ENCODE data around the gene UBE2F.
A peak's percentile ranks its signal among the peaks of the same experiment; 100 is the strongest.

Gene UBE2F

GRCh38 chr2:237966565-237967462 is at the start of gene UBE2F:
Gene UBE2F, plus strand, starts transcription at chr2:237967014. Its CDS starts 6,094 bp downstream, at chr2:237973108.
- H3K4me3 ChIP-seq (ENCODE audit: low read length in 2 of 2) = peak within 1 kb of the TSS; percentile 85 to 94

DNA sequence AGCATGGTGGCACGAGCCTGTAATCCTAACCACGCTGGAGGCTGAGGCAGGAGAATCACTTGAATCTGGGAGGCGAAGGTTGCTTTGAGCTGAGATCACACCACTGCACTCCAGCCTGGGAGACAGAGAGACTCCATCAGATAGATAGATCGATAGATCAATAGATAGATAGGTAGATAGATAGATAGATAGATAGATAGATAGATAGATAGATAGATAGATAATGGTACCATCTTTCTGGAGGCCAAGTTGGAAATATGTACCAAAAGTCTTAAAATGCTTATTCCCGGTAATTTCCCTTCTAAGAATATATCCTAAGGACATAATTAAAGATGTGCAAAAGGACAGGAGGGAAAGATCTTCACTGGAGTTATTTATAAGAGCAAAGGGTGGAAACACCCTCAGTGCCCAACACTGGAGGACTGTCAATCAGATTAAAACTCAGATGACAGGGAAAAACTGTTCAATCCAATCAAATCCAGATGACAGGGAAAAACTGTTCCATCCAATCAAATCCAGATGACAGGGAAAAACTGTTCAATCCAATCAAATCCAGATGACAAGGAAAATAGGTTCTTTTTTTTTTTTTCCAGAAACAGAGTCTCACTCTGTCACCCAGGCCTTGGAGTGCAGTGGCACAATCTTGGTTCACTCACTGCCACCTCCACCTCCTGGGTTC is 49.0 kb upstream of the UBE2F start:
- H3K27me3 ChIP-seq (ENCODE audit: control insufficient read depth in 1 of 2, insufficient read depth in 2 of 2, low read length in 2 of 2) = no peaks in the 10 kb centered on the region

More at GRCh38 chr2:237966565-237967462, at the start of gene UBE2F:
- Histone ChIP-seq H3K36me3 (ENCODE audit: control insufficient read depth in 2 of 2, insufficient read depth in 2 of 2, low read length in 2 of 2) (no peaks in the 10 kb centered on the region), H3K27ac (ENCODE audit: low read length) (peak within 1 kb of the TSS; percentile 49), H3K9ac (ENCODE audit: low read length in 2 of 2) (peak within 1 kb of the TSS; percentile 82), H3K27me3 (ENCODE audit: control insufficient read depth in 1 of 2, insufficient read depth in 2 of 2, low read length in 2 of 2) (no peaks in the 10 kb centered on the region), H3K9me3 (ENCODE audit: control insufficient read depth in 2 of 2, low read length in 2 of 2) (peaks cover 0 to 9% of the 10 kb centered on the region in 2 donors), H3K4me1 (ENCODE audit: control insufficient read depth, insufficient read depth, low read length) (peaks cover 28% of the 10 kb centered on the region)

DNA sequence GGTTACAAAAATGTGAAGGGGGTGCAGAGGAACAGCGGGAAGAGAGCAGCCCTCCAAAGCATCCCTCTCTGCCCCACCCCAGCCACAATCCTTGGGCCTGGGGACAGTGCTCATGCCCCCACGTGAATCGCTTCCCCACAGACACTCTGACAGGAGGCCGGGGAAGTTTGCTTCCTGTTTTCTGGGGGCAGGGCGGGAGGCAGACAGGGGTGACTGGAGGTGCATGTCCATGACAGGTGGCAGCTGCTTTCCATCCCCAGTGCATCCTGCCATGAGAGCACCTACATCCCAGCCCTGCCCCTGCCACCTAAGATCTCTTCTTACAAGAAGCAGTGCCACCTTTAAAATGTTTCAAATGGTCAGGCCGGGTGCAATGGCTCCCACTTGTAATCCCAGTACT is 47.2 kb upstream of the UBE2F start:
- H3K4me3 ChIP-seq (ENCODE audit: low read length in 2 of 2) = no peak overlapping the region
- H3K36me3 ChIP-seq (ENCODE audit: control insufficient read depth in 2 of 2, insufficient read depth in 2 of 2, low read length in 2 of 2) = peaks cover 2 to 3% of the 10 kb centered on the region in 2 donors
- H3K9ac ChIP-seq (ENCODE audit: low read length in 2 of 2) = no peak overlapping the region
- H3K4me1 ChIP-seq (ENCODE audit: control insufficient read depth, insufficient read depth, low read length) = peaks cover 12% of the 10 kb centered on the region
- no peak overlapping the region for H3K27ac ChIP-seq (ENCODE audit: low read length)
- no peaks in the 10 kb centered on the region for H3K27me3 ChIP-seq (ENCODE audit: control insufficient read depth in 1 of 2, insufficient read depth in 2 of 2, low read length in 2 of 2)
- no peaks in the 10 kb centered on the region for H3K9me3 ChIP-seq (ENCODE audit: control insufficient read depth in 2 of 2, low read length in 2 of 2)

More for the DNA sequence above, 49.0 kb upstream of the UBE2F start:
- H3K9ac ChIP-seq (ENCODE audit: low read length in 2 of 2) = no peak overlapping the region
- peaks cover 2 to 3% of the 10 kb centered on the region in 2 donors for H3K36me3 ChIP-seq (ENCODE audit: control insufficient read depth in 2 of 2, insufficient read depth in 2 of 2, low read length in 2 of 2)
- peaks cover 5% of the 10 kb centered on the region for H3K4me1 ChIP-seq (ENCODE audit: control insufficient read depth, insufficient read depth, low read length)
- H3K9me3 ChIP-seq (ENCODE audit: control insufficient read depth in 2 of 2, low read length in 2 of 2) = no peaks in the 10 kb centered on the region
- H3K27ac ChIP-seq (ENCODE audit: low read length) = no peak overlapping the region
- no peak overlapping the region for H3K4me3 ChIP-seq (ENCODE audit: low read length in 2 of 2)

- H3K27ac ChIP-seq (ENCODE audit: low read length) = no peak overlapping the region
- no peak overlapping the region for H3K9ac ChIP-seq (ENCODE audit: low read length in 2 of 2)
- H3K9me3 ChIP-seq (ENCODE audit: control insufficient read depth in 2 of 2, low read length in 2 of 2) = no peaks in the 10 kb centered on the region
- peaks cover 12% of the 10 kb centered on the region for H3K4me1 ChIP-seq (ENCODE audit: control insufficient read depth, insufficient read depth, low read length)
- H3K36me3 ChIP-seq (ENCODE audit: control insufficient read depth in 2 of 2, insufficient read depth in 2 of 2, low read length in 2 of 2) = peaks cover 2 to 3% of the 10 kb centered on the region in 2 donors
- H3K27me3 ChIP-seq (ENCODE audit: control insufficient read depth in 1 of 2, insufficient read depth in 2 of 2, low read length in 2 of 2) = no peaks in the 10 kb centered on the region
- H3K4me3 ChIP-seq (ENCODE audit: low read length in 2 of 2) = no peak overlapping the region
Measured at GRCh38 chr2:237920673-237921072, 46.1 kb upstream of the UBE2F start.

DNA sequence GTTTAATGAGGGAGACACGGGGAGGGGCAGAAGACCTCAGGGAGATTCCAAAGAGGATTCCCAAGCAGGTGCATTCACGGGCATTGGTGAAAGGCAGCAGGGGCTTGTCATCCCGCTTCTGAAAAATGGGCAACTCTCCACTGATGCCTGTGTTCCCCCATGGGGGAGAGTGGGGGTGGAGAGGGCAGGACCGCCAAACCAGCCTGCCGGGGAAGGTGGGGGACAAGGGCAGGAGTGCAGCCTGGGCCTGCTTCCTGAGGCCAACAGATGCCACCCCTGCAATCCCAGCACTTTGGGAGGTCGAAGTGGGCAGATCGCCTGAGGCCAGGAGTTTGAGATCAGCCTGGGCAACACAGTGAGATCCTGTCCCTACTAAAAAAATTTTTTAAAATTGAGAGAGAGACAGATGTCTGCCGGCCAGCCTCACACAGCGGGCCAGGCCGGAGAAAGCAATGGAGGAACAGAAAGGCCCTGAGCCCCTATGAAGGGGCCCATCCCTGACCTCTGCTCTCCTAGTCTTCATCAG is 44.8 kb upstream of the UBE2F start:
- Histone ChIP-seq H3K4me3 (ENCODE audit: low read length in 2 of 2) (no peak overlapping the region), H3K9me3 (ENCODE audit: control insufficient read depth in 2 of 2, low read length in 2 of 2) (no peaks in the 10 kb centered on the region), H3K27ac (ENCODE audit: low read length) (no peak overlapping the region), H3K27me3 (ENCODE audit: control insufficient read depth in 1 of 2, insufficient read depth in 2 of 2, low read length in 2 of 2) (no peaks in the 10 kb centered on the region), H3K4me1 (ENCODE audit: control insufficient read depth, insufficient read depth, low read length) (peaks cover 12% of the 10 kb centered on the region), H3K36me3 (ENCODE audit: control insufficient read depth in 2 of 2, insufficient read depth in 2 of 2, low read length in 2 of 2) (peaks cover 2 to 3% of the 10 kb centered on the region in 2 donors), H3K9ac (ENCODE audit: low read length in 2 of 2) (no peak overlapping the region)

DNA sequence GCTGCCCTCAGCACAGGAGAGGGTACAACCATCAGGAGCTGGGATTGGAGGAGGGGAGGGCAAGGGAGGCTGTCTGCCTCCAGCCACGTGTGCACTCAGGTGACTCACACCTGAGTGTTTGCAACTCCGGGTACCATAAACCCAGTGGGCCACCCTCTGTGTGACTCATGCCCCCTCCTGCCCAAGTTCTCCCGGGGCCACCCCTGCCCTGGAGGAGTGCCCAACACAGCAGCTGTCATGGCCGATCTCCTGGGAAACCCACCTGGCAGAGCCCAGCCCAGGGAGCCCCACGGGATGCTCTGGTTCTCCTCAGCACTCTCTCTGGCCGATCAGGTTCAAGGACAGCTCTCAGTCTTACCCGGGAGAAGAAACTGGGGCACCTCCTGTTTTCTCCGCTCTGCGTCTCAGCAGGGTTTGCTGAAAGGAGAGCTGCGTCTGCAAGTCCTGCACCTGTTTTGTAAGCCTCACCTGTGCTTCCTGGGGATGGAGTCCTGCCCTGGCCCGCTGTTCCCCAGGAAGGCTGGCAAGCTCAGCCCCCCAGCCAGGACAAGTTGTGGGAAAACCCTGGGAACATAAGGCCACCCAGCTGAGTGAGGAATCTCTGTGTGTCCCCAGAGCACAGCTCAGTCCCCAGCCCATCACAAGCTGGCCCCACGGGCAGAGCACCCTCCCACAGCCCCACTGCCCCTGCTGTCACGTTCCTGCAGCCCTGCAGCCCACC is 44.0 kb upstream of the UBE2F start:
- Histone ChIP-seq H3K36me3 (ENCODE audit: control insufficient read depth in 2 of 2, insufficient read depth in 2 of 2, low read length in 2 of 2) (peaks cover 2 to 3% of the 10 kb centered on the region in 2 donors), H3K9ac (ENCODE audit: low read length in 2 of 2) (peak overlapping the region in 1 of 2 donors; percentile 22), H3K27me3 (ENCODE audit: control insufficient read depth in 1 of 2, insufficient read depth in 2 of 2, low read length in 2 of 2) (no peaks in the 10 kb centered on the region), H3K27ac (ENCODE audit: low read length) (peak overlapping the region; percentile 18), H3K4me3 (ENCODE audit: low read length in 2 of 2) (peak overlapping the region; percentile 35 to 64), H3K4me1 (ENCODE audit: control insufficient read depth, insufficient read depth, low read length) (peaks cover 12% of the 10 kb centered on the region), H3K9me3 (ENCODE audit: control insufficient read depth in 2 of 2, low read length in 2 of 2) (no peaks in the 10 kb centered on the region)

- peaks cover 12% of the 10 kb centered on the region for H3K4me1 ChIP-seq (ENCODE audit: control insufficient read depth, insufficient read depth, low read length)
- peaks cover 2 to 3% of the 10 kb centered on the region in 2 donors for H3K36me3 ChIP-seq (ENCODE audit: control insufficient read depth in 2 of 2, insufficient read depth in 2 of 2, low read length in 2 of 2)
- peak overlapping the region; percentile 35 to 64 for H3K4me3 ChIP-seq (ENCODE audit: low read length in 2 of 2)
- no peaks in the 10 kb centered on the region for H3K9me3 ChIP-seq (ENCODE audit: control insufficient read depth in 2 of 2, low read length in 2 of 2)
- H3K9ac ChIP-seq (ENCODE audit: low read length in 2 of 2) = peak overlapping the region in 1 of 2 donors; percentile 22
- peak overlapping the region; percentile 18 for H3K27ac ChIP-seq (ENCODE audit: low read length)
- no peaks in the 10 kb centered on the region for H3K27me3 ChIP-seq (ENCODE audit: control insufficient read depth in 1 of 2, insufficient read depth in 2 of 2, low read length in 2 of 2)
Measured at GRCh38 chr2:237923481-237924163, 43.2 kb upstream of the UBE2F start.

DNA sequence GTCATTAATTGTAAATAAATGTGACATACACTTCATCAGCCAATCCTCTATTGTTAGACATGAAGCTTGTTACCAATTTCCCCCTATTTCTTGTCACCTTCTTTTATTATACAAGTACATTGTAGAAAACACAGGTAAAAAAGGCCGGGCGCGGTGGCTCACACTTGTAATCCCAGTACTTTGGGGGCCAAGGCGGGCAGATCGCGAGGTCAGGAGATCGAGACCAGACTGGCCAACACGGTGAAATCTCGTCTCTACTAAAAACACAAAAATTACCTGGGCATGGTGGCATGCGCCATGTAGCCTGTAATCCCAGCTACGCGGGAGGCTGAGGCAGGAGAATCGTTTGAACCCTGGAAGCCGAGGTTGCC is 42.7 kb upstream of the UBE2F start:
- Histone ChIP-seq H3K9me3 (ENCODE audit: control insufficient read depth in 2 of 2, low read length in 2 of 2) (no peaks in the 10 kb centered on the region), H3K27me3 (ENCODE audit: control insufficient read depth in 1 of 2, insufficient read depth in 2 of 2, low read length in 2 of 2) (no peaks in the 10 kb centered on the region), H3K36me3 (ENCODE audit: control insufficient read depth in 2 of 2, insufficient read depth in 2 of 2, low read length in 2 of 2) (peaks cover 2 to 3% of the 10 kb centered on the region in 2 donors), H3K9ac (ENCODE audit: low read length in 2 of 2) (no peak overlapping the region), H3K27ac (ENCODE audit: low read length) (no peak overlapping the region), H3K4me3 (ENCODE audit: low read length in 2 of 2) (no peak overlapping the region), H3K4me1 (ENCODE audit: control insufficient read depth, insufficient read depth, low read length) (peaks cover 9% of the 10 kb centered on the region)

GRCh38 chr2:237927135-237927534 is 39.7 kb upstream of the UBE2F start:
- no peaks in the 10 kb centered on the region for H3K9me3 ChIP-seq (ENCODE audit: control insufficient read depth in 2 of 2, low read length in 2 of 2)
- no peaks in the 10 kb centered on the region for H3K27me3 ChIP-seq (ENCODE audit: control insufficient read depth in 1 of 2, insufficient read depth in 2 of 2, low read length in 2 of 2)
- H3K4me1 ChIP-seq (ENCODE audit: control insufficient read depth, insufficient read depth, low read length) = peaks cover 24% of the 10 kb centered on the region
- no peak overlapping the region for H3K4me3 ChIP-seq (ENCODE audit: low read length in 2 of 2)
- no peak overlapping the region for H3K27ac ChIP-seq (ENCODE audit: low read length)
- H3K9ac ChIP-seq (ENCODE audit: low read length in 2 of 2) = no peak overlapping the region
- no peaks in the 10 kb centered on the region for H3K36me3 ChIP-seq (ENCODE audit: control insufficient read depth in 2 of 2, insufficient read depth in 2 of 2, low read length in 2 of 2)

- Histone ChIP-seq H3K9me3 (ENCODE audit: control insufficient read depth in 2 of 2, low read length in 2 of 2) (no peaks in the 10 kb centered on the region), H3K27me3 (ENCODE audit: control insufficient read depth in 1 of 2, insufficient read depth in 2 of 2, low read length in 2 of 2) (no peaks in the 10 kb centered on the region), H3K27ac (ENCODE audit: low read length) (no peak overlapping the region), H3K36me3 (ENCODE audit: control insufficient read depth in 2 of 2, insufficient read depth in 2 of 2, low read length in 2 of 2) (no peaks in the 10 kb centered on the region), H3K4me3 (ENCODE audit: low read length in 2 of 2) (no peak overlapping the region), H3K9ac (ENCODE audit: low read length in 2 of 2) (no peak overlapping the region), H3K4me1 (ENCODE audit: control insufficient read depth, insufficient read depth, low read length) (peaks cover 23% of the 10 kb centered on the region)
Measured at GRCh38 chr2:237927986-237928385, 38.8 kb upstream of the UBE2F start.

Data from stomach smooth muscle (tissue), 2 donors.